Esophagus squamous epithelium (tissue), 4 donors: ENCODE data around the gene KANK4.

Source experiments
- CTCF ChIP-seq, 6 experiments: fragments of 450-650 bp in 4 of 6; fragments of 200-600 bp in 2 of 6; sonication (generic) in 2 of 6; IDR thresholded peaks; one replicate each; pipeline ENCODE4 v1.5.1; 2016 to 2019; ENCODE audit warnings: antibody characterized with exemption in 6 of 6, mild to moderate bottlenecking in 4 of 6, moderate library complexity in 4 of 6
- POLR2A ChIP-seq, 4 donors: fragments of 450-650 bp; IDR thresholded peaks; one replicate each; pipeline ENCODE4 v1.6.1; 2017; ENCODE audit warnings: antibody characterized with exemption in 4 of 4, mild to moderate bottlenecking in 4 of 4, moderate library complexity in 3 of 4

DNA sequence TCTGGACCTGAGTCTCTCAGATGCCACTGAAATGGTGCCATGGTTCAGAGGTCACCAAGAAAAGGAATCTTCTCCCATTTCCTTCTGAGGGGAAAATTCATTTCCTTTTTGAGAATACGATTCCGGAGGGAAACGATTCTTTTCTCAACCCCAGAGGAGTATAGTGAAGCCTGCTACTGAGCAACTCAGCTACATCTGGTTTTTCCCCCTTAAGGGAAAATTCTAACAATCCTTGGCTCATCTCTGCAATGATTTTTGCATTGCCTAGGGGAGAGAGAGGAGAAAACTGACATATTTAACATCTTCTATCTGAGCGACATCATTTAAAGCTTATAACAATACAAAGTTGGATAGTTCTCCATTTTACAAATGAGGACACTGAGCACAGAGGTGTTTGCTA lies 22.4 kb upstream of the KANK4 start:
- TF ChIP-seq CTCF (IDR thresholded peaks at IDR 0.05) (no peak), POLR2A (IDR thresholded peaks at IDR 0.05) (no peak)
